ENCODE data around the gene CFAP119. TPM values are rescaled to one million over a fixed set of nuclear protein-coding genes. Genes with fewer than 3 reads are reported as not detected.

CFAP119 gene
- total and polyA plus RNA-seq, 10 of the 15 experiments (the other 5 are each of a cell fraction or from before 2014, with no cell fraction given), result 2.2 to 9.4 (median 4.3) TPM

- Histone ChIP-seq H3K9me3 (replicated peaks; ENCODE audit: control insufficient read depth, insufficient read depth, low read length) (no peaks in the 10 kb centered on the region), H3K4me3 (no peak overlapping the region), H3K27me3 (replicated peaks in 1 of 2; ENCODE audit: control insufficient read depth in 2 of 2, insufficient read depth in 2 of 2, low read length in 1 of 2) (no peaks in the 10 kb centered on the region), H4K20me1 (ENCODE audit: control insufficient read depth, insufficient read depth) (no peaks in the 10 kb centered on the region), H3K36me3 (ENCODE audit: control insufficient read depth in 2 of 2, insufficient read depth in 2 of 2, low read length in 1 of 2) (no peaks in the 10 kb centered on the region), H3K27ac (ENCODE audit: control insufficient read depth, insufficient read depth) (no peak overlapping the region), H3K9ac (ENCODE audit: control insufficient read depth, insufficient read depth, low read length) (no peak overlapping the region), H3K79me2 (ENCODE audit: control insufficient read depth, insufficient read depth, low read length) (peaks cover 2% of the 10 kb centered on the region; the same call in 1 of the 2 replicates), H2AFZ (ENCODE audit: control insufficient read depth, low read depth, low read length) (no peak overlapping the region), H3K4me2 (ENCODE audit: control insufficient read depth, insufficient read depth) (no peak overlapping the region), H3K4me1 (ENCODE audit: control insufficient read depth, insufficient read depth, low read length) (no peaks in the 10 kb centered on the region)
- RAD21 ChIA-PET (ENCODE audit: unreplicated experiment), result no interaction called here
- SMC1A ChIA-PET (ENCODE audit: uncharacterized antibody, unreplicated experiment), result no interaction called here
- TF ChIP-seq MTA3 (IDR thresholded peaks at IDR 0.05; ENCODE audit: borderline replicate concordance, low read length), result no peak
- TF ChIP-seq, protein P1, sequence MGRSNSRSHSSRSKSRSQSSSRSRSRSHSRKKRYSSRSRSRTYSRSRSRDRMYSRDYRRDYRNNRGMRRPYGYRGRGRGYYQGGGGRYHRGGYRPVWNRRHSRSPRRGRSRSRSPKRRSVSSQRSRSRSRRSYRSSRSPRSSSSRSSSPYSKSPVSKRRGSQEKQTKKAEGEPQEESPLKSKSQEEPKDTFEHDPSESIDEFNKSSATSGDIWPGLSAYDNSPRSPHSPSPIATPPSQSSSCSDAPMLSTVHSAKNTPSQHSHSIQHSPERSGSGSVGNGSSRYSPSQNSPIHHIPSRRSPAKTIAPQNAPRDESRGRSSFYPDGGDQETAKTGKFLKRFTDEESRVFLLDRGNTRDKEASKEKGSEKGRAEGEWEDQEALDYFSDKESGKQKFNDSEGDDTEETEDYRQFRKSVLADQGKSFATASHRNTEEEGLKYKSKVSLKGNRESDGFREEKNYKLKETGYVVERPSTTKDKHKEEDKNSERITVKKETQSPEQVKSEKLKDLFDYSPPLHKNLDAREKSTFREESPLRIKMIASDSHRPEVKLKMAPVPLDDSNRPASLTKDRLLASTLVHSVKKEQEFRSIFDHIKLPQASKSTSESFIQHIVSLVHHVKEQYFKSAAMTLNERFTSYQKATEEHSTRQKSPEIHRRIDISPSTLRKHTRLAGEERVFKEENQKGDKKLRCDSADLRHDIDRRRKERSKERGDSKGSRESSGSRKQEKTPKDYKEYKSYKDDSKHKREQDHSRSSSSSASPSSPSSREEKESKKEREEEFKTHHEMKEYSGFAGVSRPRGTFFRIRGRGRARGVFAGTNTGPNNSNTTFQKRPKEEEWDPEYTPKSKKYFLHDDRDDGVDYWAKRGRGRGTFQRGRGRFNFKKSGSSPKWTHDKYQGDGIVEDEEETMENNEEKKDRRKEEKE (IDR thresholded peaks at IDR 0.05), result no peak
- BruUV-seq (replicated peaks), result no TSS peak
- in situ Hi-C loops (cut with MboI), result no loop called here
- DNase-seq (ENCODE audit: low read depth, low spot score) (no peak), ATAC-seq (no peak), FAIRE-seq (no peak)
- WGBS (ENCODE audit: insufficient coverage, insufficient replicate concordance, low lambda C conversion rate, missing lambda C conversion rate), result 49% methylated on average over 6 of the region's 6 CpGs
- intact Hi-C loops (cut with micrococcal nuclease; ENCODE audit: unreplicated experiment), result no loop called here
- POLR2A ChIA-PET, result no interaction called here
- CTCF ChIA-PET, result interaction anchor here (0.6 kb wide), 1 partner anchor 70 kb away, joined by 3 read pairs; no protein-coding TSS in a partner anchor
Observed at GRCh38 chr16:30779596-30779995, 17.7 kb upstream of the CFAP119 start.

DNA sequence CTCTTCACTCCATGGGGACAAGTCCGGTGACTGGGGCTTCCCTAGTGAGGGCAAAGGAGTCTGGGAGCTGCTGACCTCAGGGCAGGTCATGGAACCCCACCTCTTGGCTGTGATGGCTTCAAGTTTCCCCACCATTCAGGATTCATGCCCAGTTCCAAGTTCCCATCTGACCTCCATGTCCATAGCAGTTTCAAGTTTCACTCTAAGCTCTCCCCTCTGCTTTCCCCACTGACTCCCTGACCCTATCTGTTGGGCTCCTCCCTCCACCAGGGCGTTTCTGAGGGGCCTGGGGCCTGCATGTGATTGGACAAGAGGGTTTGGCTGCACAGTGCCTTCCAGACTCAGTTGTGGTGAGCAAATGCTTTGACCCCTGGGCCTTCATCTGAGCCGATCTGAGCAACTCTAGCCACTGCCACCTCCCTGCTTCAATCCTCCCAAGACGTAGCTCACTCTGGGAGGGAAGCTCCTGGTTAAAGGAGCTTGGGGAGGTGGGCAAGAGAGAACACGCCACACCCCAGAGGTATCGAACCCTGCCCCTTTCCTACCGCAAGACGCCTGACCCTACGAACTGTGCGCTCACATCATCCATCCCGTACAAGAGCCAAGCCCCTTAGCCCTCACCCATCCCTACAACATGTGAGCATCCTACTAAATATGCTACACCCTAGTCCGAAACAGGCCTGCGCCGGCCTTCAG is 16.8 kb upstream of the CFAP119 start:
- no peaks in the 10 kb centered on the region for H3K4me1 ChIP-seq (ENCODE audit: control insufficient read depth, insufficient read depth, low read length)
- H2AFZ ChIP-seq (ENCODE audit: control insufficient read depth, low read depth, low read length), result no peak overlapping the region
- ChIA-PET POLR2A (no interaction called here), SMC1A (ENCODE audit: uncharacterized antibody, unreplicated experiment) (no interaction called here), CTCF (interaction anchor here (0.9 to 1.1 kb wide), 2 partner anchors 35 to 175 kb away, joined by 3 to 4 read pairs; no protein-coding TSS in a partner anchor), RAD21 (ENCODE audit: unreplicated experiment) (no interaction called here)
- H3K9ac ChIP-seq (ENCODE audit: control insufficient read depth, insufficient read depth, low read length), result no peak overlapping the region
- FAIRE-seq (no peak), ATAC-seq (no peak), DNase-seq (ENCODE audit: low read depth, low spot score) (no peak)
- H3K36me3 ChIP-seq (ENCODE audit: control insufficient read depth in 2 of 2, insufficient read depth in 2 of 2, low read length in 1 of 2), result peaks cover 0 to 1% of the 10 kb centered on the region in 2 experiments; a peak in 2 of 4 replicates
- H3K9me3 ChIP-seq (replicated peaks; ENCODE audit: control insufficient read depth, insufficient read depth, low read length), result no peaks in the 10 kb centered on the region
- H3K4me3 ChIP-seq, result no peak overlapping the region
- in situ Hi-C loops (cut with MboI) (no loop called here), intact Hi-C loops (cut with micrococcal nuclease; ENCODE audit: unreplicated experiment) (no loop called here)
- no peak overlapping the region for H3K27ac ChIP-seq (ENCODE audit: control insufficient read depth, insufficient read depth)
- H3K79me2 ChIP-seq (ENCODE audit: control insufficient read depth, insufficient read depth, low read length), result peaks cover 2% of the 10 kb centered on the region; the same call in 1 of the 2 replicates
- no TSS peak for BruUV-seq (replicated peaks)
- TF ChIP-seq STAT1 (conservative IDR thresholded peaks at IDR 0.05), result no peak
- peak; percentile 36; the same call in 1 of the 2 replicates for TF ChIP-seq POLR2A (IDR thresholded peaks at IDR 0.05; ENCODE audit: low read depth, low read length)
- no peaks in the 10 kb centered on the region for H3K27me3 ChIP-seq (replicated peaks in 1 of 2; ENCODE audit: control insufficient read depth in 2 of 2, insufficient read depth in 2 of 2, low read length in 1 of 2)
- WGBS (ENCODE audit: insufficient coverage, insufficient replicate concordance, low lambda C conversion rate, missing lambda C conversion rate), result 78% methylated on average over 14 of the region's 14 CpGs
- no peaks in the 10 kb centered on the region for H4K20me1 ChIP-seq (ENCODE audit: control insufficient read depth, insufficient read depth)
- H3K4me2 ChIP-seq (ENCODE audit: control insufficient read depth, insufficient read depth), result no peak overlapping the region

Measured in GM12878 (cell line).